H9 (cell line): ENCODE data around the gene PEX12. TPM values are rescaled to one million over a fixed set of nuclear protein-coding genes. Genes with fewer than 3 reads are reported as not detected.

Experiments used
- DNase-seq: peaks from one replicate; pipeline ENCODE4 v3.0.0-alpha.2; 2017
- H2AFZ ChIP-seq: one replicate; pipeline ENCODE4 v1.6.1; 2013; ENCODE audit warnings: mild to moderate bottlenecking, low read length, control low read depth, moderate library complexity
- H2AK5ac ChIP-seq: 2 replicates; pipeline ENCODE4 v1.6.1; 2013; ENCODE audit warnings: low read length, control low read depth, mixed read lengths; ENCODE audit not compliant: insufficient read length
- H2BK120ac ChIP-seq: one replicate; pipeline ENCODE4 v1.6.1; 2013; ENCODE audit warnings: low read depth, mild to moderate bottlenecking, low read length, control low read depth, inconsistent platforms; ENCODE audit not compliant: poor library complexity, severe bottlenecking
- H2BK12ac ChIP-seq: 2 replicates; pipeline ENCODE4 v1.6.1; 2013; ENCODE audit warnings: low read length, control low read depth, mixed read lengths, low read depth; ENCODE audit not compliant: insufficient read length
- H2BK15ac ChIP-seq: 2 replicates; pipeline ENCODE4 v1.6.1; 2013; ENCODE audit warnings: low read depth, low read length, control low read depth
- H2BK20ac ChIP-seq: one replicate; pipeline ENCODE4 v1.6.1; 2013; ENCODE audit warnings: low read depth, mild to moderate bottlenecking, low read length, control low read depth, inconsistent platforms; ENCODE audit not compliant: poor library complexity, severe bottlenecking
- H2BK5ac ChIP-seq: 2 replicates; pipeline ENCODE4 v1.6.1; 2013; ENCODE audit warnings: low read length, control low read depth, mixed read lengths; ENCODE audit not compliant: insufficient read length
- H3K14ac ChIP-seq: 2 replicates; pipeline ENCODE4 v1.6.1; 2013; ENCODE audit warnings: low read length, control low read depth; ENCODE audit not compliant: insufficient read depth
- H3K18ac ChIP-seq: 2 replicates; pipeline ENCODE4 v1.6.1; 2013; ENCODE audit warnings: low read depth, mild to moderate bottlenecking, mixed read lengths, low read length, control low read depth; ENCODE audit not compliant: insufficient read length
- H3K23ac ChIP-seq: 2 replicates; pipeline ENCODE4 v1.6.1; 2013; ENCODE audit warnings: low read length, control low read depth, mixed read lengths, low read depth; ENCODE audit not compliant: insufficient read length
- H3K23me2 ChIP-seq: 2 replicates; pipeline ENCODE4 v1.6.1; 2013; ENCODE audit warnings: low read depth, mild to moderate bottlenecking, mixed read lengths, low read length, control low read depth; ENCODE audit not compliant: insufficient read length, poor library complexity, severe bottlenecking
- H3K27ac ChIP-seq: 2 replicates; pipeline ENCODE4 v1.5.1; 2013; ENCODE audit warnings: low read length, control low read depth, mixed read lengths, low read depth; ENCODE audit not compliant: insufficient read length
- H3K27me3 ChIP-seq: 2 replicates; pipeline ENCODE4 v1.6.1; 2013; ENCODE audit warnings: low read length, control low read depth, inconsistent platforms; ENCODE audit not compliant: insufficient read depth
- H3K4ac ChIP-seq: 2 replicates; pipeline ENCODE4 v1.6.1; 2013; ENCODE audit warnings: low read depth, mild to moderate bottlenecking, control low read depth, inconsistent platforms, low read length, moderate library complexity
- H3K4me1 ChIP-seq: 2 replicates; pipeline ENCODE4 v1.6.1; 2013; ENCODE audit warnings: low read length, control low read depth, inconsistent platforms; ENCODE audit not compliant: insufficient read depth
- H3K4me2 ChIP-seq: 2 replicates; pipeline ENCODE4 v1.6.1; 2013; ENCODE audit warnings: low read length, control low read depth, mixed read lengths; ENCODE audit not compliant: insufficient read length, insufficient read depth
- H3K56ac ChIP-seq: 2 replicates; pipeline ENCODE4 v1.6.1; 2013; ENCODE audit warnings: low read depth, mild to moderate bottlenecking, mixed read lengths, low read length, control low read depth; ENCODE audit not compliant: insufficient read length
- H3K79me1 ChIP-seq: 2 replicates; pipeline ENCODE4 v1.6.1; 2013; ENCODE audit warnings: low read depth, mild to moderate bottlenecking, moderate library complexity, low read length, control low read depth, inconsistent platforms; ENCODE audit not compliant: insufficient read depth, poor library complexity, severe bottlenecking
- H3K79me2 ChIP-seq: 2 replicates; pipeline ENCODE4 v1.6.1; 2013; ENCODE audit warnings: low read length, control low read depth, inconsistent platforms; ENCODE audit not compliant: insufficient read depth
- H3K9ac ChIP-seq: 2 replicates; pipeline ENCODE4 v1.6.1; 2013; ENCODE audit warnings: low read length, control low read depth, mixed read lengths; ENCODE audit not compliant: insufficient read length; ENCODE audit errors: extremely low read depth
- H3K9me3 ChIP-seq: one replicate; pipeline ENCODE4 v1.6.1; 2013; ENCODE audit warnings: low read depth, low read length, inconsistent platforms; ENCODE audit not compliant: control insufficient read depth
- H3T11ph ChIP-seq: one replicate; pipeline ENCODE4 v1.6.1; 2013; ENCODE audit warnings: mild to moderate bottlenecking, low read length, control low read depth, inconsistent platforms
- H4K20me1 ChIP-seq: one replicate; pipeline ENCODE4 v1.6.1; 2013; ENCODE audit not compliant: control insufficient read depth, insufficient read length, insufficient read depth
- H4K5ac ChIP-seq: 2 replicates; pipeline ENCODE4 v1.6.1; 2013; ENCODE audit warnings: low read depth, mild to moderate bottlenecking, mixed read lengths, low read length, control low read depth; ENCODE audit not compliant: insufficient read length
- H4K8ac ChIP-seq: replicated peaks from 2 replicates; pipeline ENCODE4 v1.6.1; 2013; ENCODE audit warnings: low read length, control low read depth, mixed read lengths, low read depth; ENCODE audit not compliant: insufficient read length
- H4K91ac ChIP-seq: 2 replicates; pipeline ENCODE4 v1.6.1; 2013; ENCODE audit warnings: low read depth, mild to moderate bottlenecking, moderate library complexity, mixed read lengths, low read length, control low read depth; ENCODE audit not compliant: insufficient read length
- H3K27ac Mint-ChIP-seq, 3 experiments: 2 replicates in 2 of 3; 3 replicates in 1 of 3; pipeline ENCODE4 v1.8.0; 2020 to 2021; ENCODE audit warnings: mixed read lengths in 3 of 3, mild to moderate bottlenecking in 1 of 3, moderate library complexity in 1 of 3
- H3K27me3 Mint-ChIP-seq: 2 replicates; pipeline ENCODE4 v1.8.0; 2021; ENCODE audit warnings: low read depth, mild to moderate bottlenecking, moderate library complexity, mixed read lengths
- H3K36me3 Mint-ChIP-seq, 3 experiments: 2 replicates in 2 of 3; 3 replicates in 1 of 3; pipeline ENCODE4 v1.8.0; 2020 to 2021; ENCODE audit warnings: low read depth in 3 of 3, mixed read lengths in 3 of 3; ENCODE audit not compliant: insufficient read depth in 1 of 3
- H3K4me1 Mint-ChIP-seq, 2 experiments: 2 replicates each; pipeline ENCODE4 v1.8.0; 2020; ENCODE audit warnings: mixed read lengths in 2 of 2
- H3K4me3 Mint-ChIP-seq, 2 experiments: 2 replicates in 1 of 2; 3 replicates in 1 of 2; pipeline ENCODE4 v1.8.0; 2020 to 2021; ENCODE audit warnings: mild to moderate bottlenecking in 2 of 2, mixed read lengths in 2 of 2, moderate library complexity in 1 of 2
- H3K9me3 Mint-ChIP-seq, 2 experiments: 2 replicates in 1 of 2; 3 replicates in 1 of 2; pipeline ENCODE4 v1.8.0; 2020; ENCODE audit warnings: mild to moderate bottlenecking in 2 of 2, mixed read lengths in 2 of 2, moderate library complexity in 1 of 2
- CTCF ChIP-seq: fragments of 200-600 bp; sonication (generic); conservative IDR thresholded peaks from 3 replicates; pipeline ENCODE4 v1.8.0; 2021; ENCODE audit warnings: antibody characterized with exemption, mild to moderate bottlenecking
- WGBS: extraction: QIAGEN DNeasy Blood & Tissue Kit; methylation state at CpG from one replicate; pipeline ENCODE4 v1.1.7; 2013; ENCODE audit warnings: missing lambda C conversion rate, low lambda C conversion rate, mixed read lengths; ENCODE audit not compliant: insufficient read length; ENCODE audit errors: extremely low coverage; 5-methylcytosine and 5-hydroxymethylcytosine counted together
- total RNA-seq: library from RNA; stranded (reverse); gene quantifications from 2 replicates; pipeline ENCODE4 v1.2.1, GENCODE V29; 2021

The PEX12 gene
- total RNA-seq, 1 experiment from 2014 or later, result 5.4 TPM

DNA sequence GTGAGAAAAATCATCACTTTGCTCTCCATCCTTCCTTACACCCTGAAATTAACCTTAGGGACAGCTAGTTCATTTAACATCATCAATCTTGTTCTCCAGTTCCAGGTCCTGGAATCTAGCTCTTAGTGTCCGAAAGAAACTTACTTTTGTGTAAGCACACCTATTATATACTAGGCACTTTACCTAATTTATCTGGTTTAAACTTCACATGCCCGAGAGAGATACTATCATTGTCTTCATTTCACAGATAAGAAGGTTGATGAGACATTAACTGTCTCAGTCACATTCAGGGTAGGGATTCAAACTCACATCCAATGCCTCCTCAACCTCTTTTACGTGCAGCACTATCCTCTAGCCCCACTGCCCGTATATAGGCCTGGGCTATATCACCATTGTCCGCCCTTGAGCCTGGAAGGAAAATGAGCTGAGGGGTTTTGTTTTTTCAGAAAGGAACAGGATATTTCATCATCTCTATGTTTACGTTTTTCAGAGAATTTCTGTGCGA, 8.2 kb upstream of the PEX12 start:
- Histone ChIP-seq H3K14ac (peak overlapping the region; percentile 70; the same call in 1 of the 2 replicates), H2BK15ac (no peak overlapping the region), H2BK5ac (no peak overlapping the region), H2AFZ (no peak overlapping the region), H4K8ac (peak overlapping the region; percentile 98), H3K4ac (no peak overlapping the region; the same call in 1 of the 2 replicates), H3T11ph (peak overlapping the region; percentile 72), H3K79me2 (peaks cover 8% of the 10 kb centered on the region; the same call in 1 of the 2 replicates), H4K5ac (peak overlapping the region; percentile 98), H3K9ac (peak overlapping the region; percentile 77), H3K27me3 (no peaks in the 10 kb centered on the region), H4K20me1 (no peaks in the 10 kb centered on the region), H3K18ac (peak overlapping the region; percentile 56), H3K79me1 (peaks cover 7% of the 10 kb centered on the region), H2BK20ac (no peak overlapping the region), H3K4me2 (peak overlapping the region; percentile 79), H2AK5ac (no peak overlapping the region), H4K91ac (no peak overlapping the region), H2BK120ac (no peak overlapping the region), H3K4me1 (no peaks in the 10 kb centered on the region; the same call in 1 of the 2 replicates), H3K23ac (no peak overlapping the region), H3K27ac (peak overlapping the region; percentile 56), H3K9me3 (no peaks in the 10 kb centered on the region), H3K23me2 (no peaks in the 10 kb centered on the region), H2BK12ac (no peak overlapping the region), H3K56ac (no peak overlapping the region)
- WGBS, result no CpG with 5 or more reads among the region's 7 CpGs
- peak overlapping the region; percentile 94 to 99 for H3K4me3 Mint-ChIP-seq
- no peaks in the 10 kb centered on the region for H3K36me3 Mint-ChIP-seq
- H3K27ac Mint-ChIP-seq, result peak overlapping the region; percentile 99
- TF ChIP-seq CTCF, result no peak
- H3K4me1 Mint-ChIP-seq, result peaks cover 20% of the 10 kb centered on the region in 2 experiments
- DNase-seq, result no peak
- H3K9me3 Mint-ChIP-seq, result no peaks in the 10 kb centered on the region
- H3K27me3 Mint-ChIP-seq, result peaks cover 8% of the 10 kb centered on the region
